HG03342 (cell line): ENCODE measurements around the gene SAMD1.
A peak's percentile ranks its signal among the peaks of the same experiment; 100 is the strongest.

Source experiments
- ATAC-seq: cut with Tn5 transposase; IDR thresholded peaks from one replicate; pipeline ENCODE4 v1.9.1; 2021; ENCODE audit warnings: mild to moderate bottlenecking, moderate library complexity; ENCODE audit not compliant: unreplicated experiment

The SAMD1 gene

DNA sequence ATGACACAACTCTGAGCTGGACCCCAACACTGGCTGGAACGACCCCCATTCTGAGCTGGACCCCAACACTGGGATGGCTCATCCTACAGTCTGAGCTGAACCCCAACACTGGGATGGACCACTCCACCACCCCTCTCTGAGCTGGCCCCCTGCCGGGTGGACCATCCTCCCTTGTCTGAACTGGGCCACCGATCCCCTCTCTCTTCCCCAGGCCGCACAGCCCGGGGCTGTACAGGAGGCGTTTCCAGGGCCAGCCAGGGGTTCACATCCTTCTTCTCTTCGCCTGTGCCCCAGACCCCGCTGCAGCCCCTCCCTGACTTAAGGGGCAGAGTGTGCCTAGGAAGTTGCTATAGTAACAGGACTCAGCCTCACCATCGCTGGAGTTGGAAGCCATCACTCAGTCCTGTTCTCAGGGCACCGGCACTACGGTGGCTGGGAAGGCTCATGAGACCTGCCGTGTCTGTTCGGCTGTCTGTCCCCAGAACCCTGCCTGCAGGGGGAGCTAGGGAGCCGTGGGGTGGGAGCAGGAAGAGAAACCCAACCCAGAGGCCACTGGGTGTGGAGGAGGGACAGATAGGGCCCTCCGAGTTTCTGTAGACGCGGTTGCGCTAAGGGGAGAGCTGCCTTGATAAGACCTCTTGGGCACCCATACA lies 23.3 kb upstream of the SAMD1 start:
- ATAC-seq: no peak

DNA sequence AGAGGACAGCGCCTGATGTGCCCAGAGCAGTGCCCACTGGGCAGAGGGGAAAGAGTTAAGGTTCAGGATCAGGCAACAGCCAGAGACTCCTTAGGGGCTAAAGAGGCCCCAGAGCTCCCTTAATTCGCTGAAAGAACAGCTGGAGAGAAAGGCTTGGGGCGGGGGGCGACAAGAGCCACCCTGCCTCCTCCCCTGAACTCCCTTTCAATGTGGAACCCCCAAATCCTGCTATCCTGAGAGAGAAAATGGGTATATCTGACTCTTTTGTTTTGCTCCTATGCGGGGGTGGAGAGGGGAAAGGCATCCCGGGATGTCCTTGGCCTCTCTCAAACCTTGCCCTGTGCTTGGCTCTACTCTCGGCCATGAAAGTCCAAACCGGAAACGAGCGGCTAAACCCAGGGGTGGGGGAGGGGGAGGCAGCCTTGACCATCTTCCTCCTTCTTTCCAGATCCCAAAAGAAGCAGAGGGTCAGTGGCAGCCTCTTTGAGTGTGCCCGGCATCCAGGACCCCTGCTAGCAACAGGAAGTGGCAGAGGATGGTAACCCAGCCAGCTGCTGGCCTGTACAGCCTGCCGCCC lies 22.3 kb upstream of the SAMD1 start:
- ATAC-seq: no peak

DNA sequence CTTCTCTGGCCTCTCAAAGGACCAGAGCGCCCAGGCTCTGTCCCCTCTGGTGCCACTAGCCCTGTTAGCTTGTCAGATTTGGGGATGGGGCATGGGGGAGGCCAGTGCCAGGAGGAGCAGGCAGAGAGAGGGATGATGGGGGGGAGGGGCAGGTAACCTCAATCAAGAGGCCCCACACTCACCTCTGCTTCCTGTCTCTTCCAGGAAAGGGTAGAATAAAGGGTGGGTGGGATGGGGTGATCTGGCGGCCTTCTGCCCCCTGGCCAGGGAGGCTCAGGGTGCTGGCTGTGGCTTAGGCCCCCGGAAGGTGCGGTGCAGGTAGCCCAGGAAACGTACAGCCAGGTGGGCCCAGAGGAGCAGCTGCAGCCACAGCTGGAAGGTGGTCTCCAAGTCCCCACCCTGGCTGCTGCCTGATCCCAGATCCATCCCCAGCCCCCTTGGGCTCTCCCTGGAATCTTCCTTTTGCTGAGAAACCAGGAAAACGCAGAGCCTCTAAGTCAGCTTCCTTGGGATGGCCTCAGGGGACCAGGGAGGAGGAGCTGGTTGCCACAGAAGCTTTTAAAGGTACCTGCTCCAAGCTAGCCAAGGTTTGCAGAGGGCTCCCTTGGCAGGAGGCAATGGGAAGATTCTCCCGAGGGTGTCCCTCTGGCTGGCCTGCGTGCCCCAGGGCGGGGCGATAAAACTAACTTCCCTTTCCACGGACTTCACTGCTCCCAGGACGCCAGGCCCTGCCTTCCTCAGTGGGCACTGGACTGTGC lies 21.7 kb upstream of the SAMD1 start:
- ATAC-seq: no peak

DNA sequence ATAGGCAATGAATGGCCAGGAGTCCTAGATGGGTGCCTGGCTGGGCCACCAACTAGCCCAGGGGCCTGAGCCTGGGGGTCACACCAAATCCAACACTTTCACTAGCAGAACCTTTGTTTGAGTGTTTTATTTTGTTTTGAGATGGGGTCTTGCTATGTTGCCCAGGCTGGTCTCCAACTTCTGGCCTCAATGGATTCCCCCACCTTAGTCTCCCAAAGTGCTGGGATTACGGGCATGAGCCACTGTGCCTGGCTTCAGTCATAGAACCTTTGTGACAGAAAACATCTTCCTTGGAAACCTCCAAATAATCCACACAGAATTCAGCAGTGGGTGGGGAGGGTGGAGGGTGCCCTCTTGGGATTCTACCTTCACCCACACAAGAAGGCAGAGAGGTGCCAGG lies 20.9 kb upstream of the SAMD1 start:
- ATAC-seq: no peak

DNA sequence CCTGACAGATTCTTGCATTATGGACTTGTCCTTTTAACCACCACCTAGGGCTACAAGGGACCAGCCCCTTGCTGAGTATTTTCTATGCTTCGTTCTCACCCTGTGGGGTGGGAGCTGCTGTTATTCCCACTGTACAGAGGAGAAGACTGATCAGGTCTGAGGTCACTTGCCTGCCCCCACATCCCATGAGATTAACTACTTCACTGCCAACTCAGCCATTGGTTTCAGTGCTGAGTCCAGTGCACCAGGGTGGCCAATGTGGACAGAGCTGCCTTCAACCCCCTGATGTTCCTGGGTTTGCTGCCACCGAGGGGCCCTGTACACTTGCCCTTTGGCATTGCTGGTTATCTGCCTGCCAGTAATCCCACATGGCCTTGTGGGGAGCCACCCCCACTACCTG lies 20.1 kb upstream of the SAMD1 start:
- no peak for ATAC-seq

DNA sequence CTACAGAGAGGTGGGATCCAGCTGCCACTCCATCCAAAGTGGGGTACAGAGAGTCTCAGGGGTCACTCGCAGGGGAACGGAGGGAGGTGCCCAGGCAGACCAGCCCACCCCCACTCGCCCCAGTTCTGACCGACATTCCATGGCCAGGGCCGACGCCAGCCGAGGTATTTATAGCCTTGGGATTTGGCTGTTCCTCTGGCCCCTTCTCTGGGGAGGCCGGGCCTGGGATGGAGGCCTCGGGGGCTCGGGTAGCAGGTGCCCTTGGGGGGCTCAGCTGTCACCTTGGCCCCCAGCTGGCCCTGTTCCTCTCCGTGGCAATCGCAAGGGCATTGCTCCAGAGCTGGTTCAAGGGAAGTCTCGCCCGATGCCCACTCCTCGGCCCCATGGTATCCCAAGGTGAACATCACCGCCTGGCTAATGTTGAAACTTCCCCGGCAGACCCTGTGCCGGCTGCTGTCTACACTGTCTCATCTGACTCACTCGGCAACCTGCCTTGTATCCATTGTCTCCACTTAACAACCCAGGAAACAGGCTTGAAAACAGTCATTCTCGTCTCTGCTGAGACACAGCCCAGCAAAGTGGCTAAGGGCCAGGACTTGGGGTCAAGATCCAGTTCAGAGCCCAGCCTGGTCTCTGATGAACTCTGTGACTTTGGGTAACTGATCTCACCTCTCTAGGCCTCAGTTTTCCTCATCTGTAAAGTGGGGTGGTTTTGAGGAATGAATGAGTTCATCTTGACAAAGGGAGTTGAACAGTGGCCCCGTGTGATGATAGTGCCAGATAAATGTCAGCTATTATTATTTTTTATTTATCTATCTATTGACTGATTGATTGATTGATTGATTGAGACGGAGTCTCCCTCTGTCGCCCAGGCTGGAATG lies 17.3 kb upstream of the SAMD1 start:
- ATAC-seq: no peak

DNA sequence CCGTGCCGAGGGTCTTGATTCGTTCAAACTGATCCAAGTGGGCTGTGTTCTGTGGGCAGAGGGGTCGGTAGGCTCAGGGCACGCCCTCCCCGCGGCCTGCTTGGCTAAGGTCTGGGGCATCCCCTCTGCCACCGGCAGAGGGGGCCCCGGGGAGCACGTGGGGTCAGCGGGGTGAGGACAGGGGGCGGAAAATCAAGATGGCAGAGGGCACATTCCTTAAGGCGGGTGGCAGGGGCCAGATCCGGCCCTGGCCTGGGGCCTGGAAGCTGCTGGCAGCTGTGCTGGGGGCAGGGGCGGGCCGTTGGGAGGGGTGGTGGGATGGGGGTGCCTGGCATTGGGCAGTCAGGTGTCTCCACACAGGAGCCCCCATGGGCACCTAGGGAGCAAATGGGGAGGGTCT lies 16.3 kb upstream of the SAMD1 start:
- no peak for ATAC-seq

DNA sequence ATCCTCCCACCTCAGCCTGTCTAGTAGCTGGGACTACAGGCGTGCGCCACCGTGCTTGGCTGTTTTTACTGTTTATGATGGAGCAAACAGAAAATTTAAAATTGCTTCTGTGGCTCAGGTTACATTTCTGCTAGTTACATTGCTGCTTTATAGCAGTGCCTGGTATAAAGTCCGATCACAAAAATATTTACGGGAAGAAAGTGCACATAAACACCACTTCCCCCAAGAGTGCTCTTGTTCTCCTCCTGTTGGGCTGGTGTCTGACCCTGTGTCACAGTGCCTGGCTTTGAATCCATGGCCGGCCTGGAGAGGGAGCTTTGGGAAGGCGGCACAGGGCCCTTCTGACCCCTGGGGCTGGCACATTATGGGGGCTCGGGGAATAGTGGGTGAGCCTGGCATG lies 15.1 kb upstream of the SAMD1 start:
- ATAC-seq: no peak

DNA sequence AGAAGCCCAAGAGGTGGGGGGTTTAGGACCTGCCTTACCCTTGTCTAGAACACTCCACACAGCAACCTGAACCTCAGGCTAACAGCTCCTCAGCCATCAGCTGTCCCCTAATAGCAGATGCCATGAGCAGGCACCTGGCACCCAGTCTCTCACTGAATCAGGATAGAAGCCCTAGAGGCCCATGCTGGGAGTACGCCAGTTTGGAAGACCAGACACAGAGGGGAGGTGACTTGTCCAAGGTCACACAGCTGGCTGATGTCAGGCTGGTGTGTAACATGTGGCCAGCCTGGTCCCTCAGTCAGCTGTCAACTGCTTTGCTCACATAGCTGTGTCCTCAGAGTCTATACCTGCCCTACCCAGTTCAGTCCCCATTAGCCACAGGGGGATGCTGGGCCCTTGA lies 12.8 kb upstream of the SAMD1 start:
- no peak for ATAC-seq

DNA sequence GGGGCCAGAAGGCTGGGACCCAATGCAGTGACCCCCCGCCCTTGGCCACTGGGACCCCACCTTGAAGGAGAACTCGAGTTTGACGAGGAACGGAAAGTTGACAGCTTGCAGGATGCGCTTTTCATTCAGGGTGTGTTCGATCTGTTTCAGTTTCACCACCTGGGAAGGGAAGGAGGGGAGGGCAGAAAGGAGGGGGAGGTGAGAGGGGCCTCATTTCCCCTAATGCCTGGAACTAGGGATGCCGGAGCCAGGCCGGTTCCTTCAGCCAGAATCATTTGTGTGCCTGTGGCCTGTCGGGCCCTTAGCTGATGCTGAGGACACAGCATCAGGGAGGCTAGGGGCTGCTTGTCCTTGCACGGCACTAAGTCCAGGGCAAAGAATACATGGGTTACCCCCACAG lies 12.2 kb upstream of the SAMD1 start:
- ATAC-seq: no peak

DNA sequence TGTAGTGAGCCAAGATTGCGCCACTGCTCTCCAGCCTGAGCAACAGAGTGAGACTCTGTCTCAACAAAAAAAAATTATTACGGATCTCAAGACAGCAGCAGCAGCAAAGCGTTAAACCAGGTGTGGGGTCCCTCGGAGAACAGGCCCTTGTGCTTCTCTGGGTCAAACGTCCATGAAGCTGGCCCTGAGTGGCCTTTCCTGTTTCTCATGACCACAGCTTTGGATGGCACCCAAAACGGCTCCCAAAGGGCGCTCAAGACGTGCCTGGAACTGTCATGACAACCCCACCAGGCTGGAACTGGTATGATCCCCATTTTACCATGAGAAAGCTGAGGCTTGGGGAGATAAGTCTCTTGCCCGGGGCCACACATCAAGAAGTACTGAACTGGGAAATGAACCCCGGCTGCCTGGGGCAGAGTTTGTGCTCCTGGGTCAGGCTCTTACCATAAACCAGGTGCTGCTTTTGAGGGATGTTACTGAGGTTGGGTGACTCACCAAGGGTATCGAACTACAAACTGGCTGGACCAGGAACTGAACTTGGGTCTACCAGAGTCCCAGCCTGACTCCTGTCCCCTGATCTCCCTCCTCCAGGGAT lies 11.6 kb upstream of the SAMD1 start:
- no peak for ATAC-seq

DNA sequence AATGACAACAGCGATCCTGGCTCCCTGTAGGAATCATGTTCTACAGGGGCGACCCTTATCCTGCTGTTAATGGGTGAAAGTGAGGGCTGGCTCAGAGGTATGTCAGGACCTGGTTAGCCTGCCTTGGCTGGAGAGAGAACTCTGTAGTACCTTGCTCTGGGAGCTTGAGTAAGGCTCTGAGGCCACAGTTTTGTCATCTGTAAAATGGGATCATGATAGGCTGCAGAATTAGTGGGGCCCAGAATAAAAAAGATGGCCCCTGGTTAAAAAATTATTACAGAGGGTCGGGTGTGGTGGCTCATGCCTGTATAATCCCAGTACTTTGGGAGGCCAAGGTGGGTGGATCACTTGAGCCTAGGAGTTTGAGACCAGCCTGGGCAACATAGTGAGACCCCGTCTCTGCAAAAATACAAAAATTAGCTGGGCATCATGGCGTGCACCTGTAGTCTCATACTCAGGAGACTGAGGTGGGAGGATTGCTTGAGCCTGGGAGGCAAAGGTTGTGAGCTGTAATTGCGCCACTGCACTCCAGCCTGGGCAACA lies 10.5 kb upstream of the SAMD1 start:
- no peak for ATAC-seq

DNA sequence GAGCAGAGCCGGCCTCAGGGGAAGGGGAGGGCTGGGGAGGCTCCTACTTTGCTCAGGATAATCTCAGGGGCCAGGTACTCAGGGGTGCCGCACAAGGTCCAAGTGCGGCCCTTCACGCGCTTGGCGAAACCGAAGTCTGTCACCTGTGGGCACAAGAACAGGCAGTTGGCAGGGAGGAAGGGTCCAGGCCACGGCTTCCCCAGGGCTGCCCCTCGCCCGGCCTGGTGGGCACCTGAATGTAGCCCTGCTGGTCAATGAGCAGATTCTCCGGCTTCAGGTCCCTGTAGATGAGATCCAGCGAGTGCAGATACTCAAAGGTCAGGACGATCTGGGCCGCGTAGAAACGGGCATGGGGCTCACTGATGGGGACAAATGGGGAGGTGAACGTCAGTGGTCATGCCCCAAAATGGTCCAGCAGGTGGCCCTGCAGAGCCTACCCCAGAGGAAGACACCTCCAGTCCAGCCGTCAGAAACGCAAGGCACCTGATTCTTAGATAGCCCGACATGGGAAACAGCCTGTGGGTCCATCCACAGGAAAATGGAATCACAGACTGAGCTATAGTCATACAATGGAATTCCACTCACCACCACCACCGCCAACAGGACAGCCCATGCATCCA lies 7.1 kb upstream of the SAMD1 start:
- ATAC-seq: no peak

DNA sequence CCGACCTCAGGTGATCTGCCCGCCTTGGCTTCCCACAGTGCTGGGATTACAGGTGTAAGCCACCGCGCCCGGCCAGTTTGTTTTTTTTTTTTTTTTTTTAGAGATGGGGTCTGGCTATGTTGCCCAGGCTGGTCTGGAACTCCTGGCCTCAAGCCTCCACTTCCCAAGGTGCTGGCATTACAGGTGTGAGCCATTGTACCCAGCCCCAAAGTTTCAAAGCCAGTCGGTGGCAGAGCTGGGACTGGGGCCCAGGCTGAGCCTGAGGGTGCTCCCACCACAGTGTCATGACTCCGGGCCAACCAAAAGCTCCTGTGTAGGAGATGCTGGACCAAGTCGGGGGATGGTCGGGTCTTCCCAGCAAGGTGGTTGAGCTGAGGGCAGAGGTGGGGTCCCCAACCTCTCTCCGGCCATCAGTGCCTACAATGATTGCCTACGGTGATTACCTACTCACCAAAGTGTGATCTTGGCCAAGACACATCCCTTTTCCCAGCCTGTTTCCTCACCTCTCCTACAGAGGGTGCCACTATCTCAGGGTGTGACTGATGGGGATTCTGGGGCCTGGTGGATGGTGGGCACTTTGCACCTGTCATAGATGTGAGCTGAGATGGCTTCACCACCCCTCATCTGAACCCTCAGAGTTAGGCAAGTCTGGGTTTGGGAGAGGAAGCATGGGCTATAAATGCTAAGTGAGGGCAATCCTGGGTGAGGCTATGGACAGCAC lies 5.9 kb upstream of the SAMD1 start:
- no peak for ATAC-seq

DNA sequence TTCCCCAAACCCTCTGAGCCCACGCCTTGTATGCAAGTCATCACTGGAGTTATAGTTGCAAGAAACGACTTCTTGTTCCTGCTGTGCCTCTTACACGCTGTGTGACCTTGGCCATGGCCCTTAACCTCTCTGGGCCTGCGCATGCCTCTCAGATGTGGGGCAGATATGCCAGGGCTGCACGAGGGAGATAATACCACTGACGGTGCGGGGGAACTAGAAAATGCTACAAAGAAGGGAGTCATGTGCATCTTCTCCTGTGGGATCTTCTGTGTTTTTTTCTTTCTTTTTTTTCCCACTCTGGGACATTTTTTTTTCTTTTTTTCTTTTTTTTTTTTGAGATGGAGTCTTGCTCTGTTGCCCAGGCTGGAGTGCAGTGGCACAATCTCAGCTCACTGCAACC lies 4.3 kb upstream of the SAMD1 start:
- ATAC-seq: no peak

DNA sequence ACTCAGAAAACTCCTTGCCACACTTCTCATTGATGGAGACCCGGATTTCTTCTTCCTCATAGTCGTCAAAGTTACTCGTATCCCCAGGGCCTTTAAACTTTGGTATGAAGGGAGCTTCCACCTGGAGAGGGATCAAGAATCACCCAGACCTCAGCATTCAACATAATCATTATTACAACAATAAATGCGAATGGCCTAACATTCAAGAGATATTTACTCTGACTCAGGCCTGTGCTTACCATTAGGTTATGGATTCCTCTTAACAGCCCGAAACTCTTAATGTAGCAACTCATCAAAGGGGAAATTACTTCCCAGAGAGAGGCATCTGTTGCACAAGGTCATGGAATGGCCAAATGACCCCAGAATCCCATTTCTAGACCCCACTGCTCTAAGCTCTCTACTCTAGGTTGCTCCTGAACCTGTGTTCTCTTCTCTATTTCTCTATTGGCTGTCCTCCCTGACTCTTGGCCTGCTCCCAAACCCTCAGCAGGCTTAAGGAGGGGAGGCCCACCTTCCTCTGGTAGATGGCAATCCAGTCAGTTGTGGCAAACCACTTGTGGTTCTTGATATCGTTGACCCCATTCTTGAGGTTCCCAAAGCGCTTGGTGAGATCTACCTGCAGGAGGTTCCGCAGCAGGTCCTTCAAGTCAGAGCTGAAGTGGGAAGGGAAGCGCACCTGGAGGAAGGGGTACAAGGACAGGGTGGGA lies 2.7 kb upstream of the SAMD1 start:
- no peak for ATAC-seq

DNA sequence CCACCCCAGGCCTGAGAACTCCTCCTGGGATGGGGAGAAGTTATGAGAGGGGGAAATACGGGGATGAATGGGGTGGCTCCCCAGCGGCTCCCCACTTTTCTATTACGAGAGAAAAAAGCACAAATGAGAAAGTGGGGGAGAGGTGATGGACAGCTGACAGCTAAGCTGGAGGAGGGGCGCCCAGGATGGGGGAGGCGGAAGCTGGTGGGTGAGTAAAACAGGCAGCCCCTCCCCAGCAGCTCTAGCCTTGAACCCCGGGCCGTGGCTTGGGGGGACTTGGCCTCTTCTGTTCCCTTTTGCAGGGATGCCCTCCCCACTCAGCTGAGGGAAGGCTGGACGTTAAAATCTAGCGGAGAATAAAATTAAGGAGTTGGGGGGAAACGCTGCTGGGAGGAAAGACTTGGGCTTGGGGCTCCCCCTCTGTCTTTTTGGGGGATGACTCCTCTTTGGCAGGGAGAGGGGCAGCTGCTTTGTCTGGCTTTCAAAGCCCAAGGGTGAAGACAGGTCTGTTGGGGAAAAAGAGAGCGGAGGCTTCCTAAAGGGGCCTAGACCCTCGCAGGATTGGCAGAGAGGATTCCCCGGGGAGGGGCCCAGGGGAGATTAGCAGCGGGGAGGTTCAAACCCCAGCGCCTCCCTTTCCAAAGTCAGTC lies 1.4 kb upstream of the SAMD1 start:
- peak; percentile 4 for ATAC-seq

DNA sequence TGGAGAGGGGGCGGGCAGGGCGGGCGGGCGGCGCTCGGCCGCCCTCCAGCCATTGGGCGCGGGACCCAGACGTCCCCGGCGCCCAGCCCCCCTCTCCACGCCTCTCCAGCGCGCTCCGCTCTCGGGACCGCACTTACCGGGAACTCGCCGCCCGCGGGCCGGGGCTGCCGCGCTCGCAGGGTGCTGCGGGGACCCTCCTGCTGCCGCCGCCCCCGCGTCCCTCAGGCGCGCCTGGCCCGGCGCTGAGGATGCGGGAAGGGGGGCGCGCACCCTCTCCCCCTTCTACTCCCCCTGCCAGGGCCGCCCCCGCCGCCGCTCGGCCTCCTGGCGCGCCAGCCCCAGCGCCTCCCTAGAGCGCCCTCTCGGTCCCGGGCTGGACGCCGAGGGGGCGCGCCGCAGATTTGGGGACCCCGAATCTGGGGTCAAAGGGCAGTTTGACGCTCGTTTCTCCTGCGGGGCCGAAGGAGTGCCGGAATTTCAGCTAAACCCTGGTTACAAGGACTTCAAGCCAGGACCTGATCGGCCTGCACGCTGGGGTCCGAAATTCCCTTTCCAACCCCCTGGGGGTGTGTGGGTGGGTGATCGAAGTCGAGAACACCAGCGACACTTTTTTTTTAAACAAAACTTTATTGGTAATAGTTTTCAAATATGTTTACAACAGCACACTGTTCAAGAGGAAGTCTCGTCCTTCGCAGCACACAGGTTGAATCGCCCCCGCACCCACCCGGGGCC lies 696 bp upstream of the SAMD1 start:
- ATAC-seq: peak; percentile 44
